Measurements from ENCODE around the gene DEPDC1B. TPM values are rescaled to one million over a fixed set of nuclear protein-coding genes. Genes with fewer than 3 reads are reported as not detected.

DEPDC1B gene
- total and polyA plus RNA-seq, 2 of the 8 experiments (the other 6 are each of a cell fraction or from before 2014, with no cell fraction given) = 30.8 to 67.4 TPM

DNA sequence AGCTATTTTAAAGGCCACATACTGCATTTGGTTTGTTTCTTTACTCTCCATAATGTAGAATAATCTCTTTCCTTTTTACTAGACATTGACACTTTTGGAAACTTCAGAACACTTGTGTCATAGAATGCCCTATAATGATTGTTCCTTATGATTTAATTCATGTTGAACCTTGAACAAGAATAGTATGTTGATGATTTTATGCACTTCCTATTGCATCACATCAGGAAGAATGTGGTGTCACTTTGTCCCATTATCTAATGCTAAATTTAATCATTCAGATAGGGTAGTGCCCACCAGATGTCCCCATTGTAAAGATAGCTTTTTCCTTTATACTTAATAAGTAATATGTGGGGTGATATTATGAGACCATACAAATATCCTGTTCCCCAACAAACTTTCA lies 19.4 kb upstream of the DEPDC1B start:
- Histone ChIP-seq H3K56ac (replicated peaks; ENCODE audit: insufficient read length, low read depth, low read length) (no peak overlapping the region), H4K20me1 (replicated peaks in 1 of 2; ENCODE audit: control insufficient read depth in 1 of 2, insufficient read depth in 2 of 2, low read length in 2 of 2) (no peaks in the 10 kb centered on the region), H2BK20ac (ENCODE audit: low read length) (no peak overlapping the region), H3K23me2 (ENCODE audit: low read depth, low read length) (no peaks in the 10 kb centered on the region), H2BK5ac (ENCODE audit: low read depth, low read length) (no peak overlapping the region), H3K4me1 (replicated peaks in 1 of 4; ENCODE audit: control insufficient read depth in 3 of 4, insufficient read depth in 4 of 4, low read length in 3 of 4) (no peaks in the 10 kb centered on the region), H4K5ac (ENCODE audit: insufficient read length, low read depth, low read length) (no peak overlapping the region), H3K79me2 (ENCODE audit: control insufficient read depth in 1 of 2, insufficient read depth in 2 of 2, low read length in 2 of 2) (no peaks in the 10 kb centered on the region), H2AK5ac (ENCODE audit: low read depth, low read length) (no peak overlapping the region), H4K91ac (replicated peaks; ENCODE audit: insufficient read length, low read length) (no peak overlapping the region), H3K4me2 (ENCODE audit: insufficient read depth in 1 of 2, low read depth in 2 of 2, low read length in 2 of 2) (no peak overlapping the region), H2BK15ac (ENCODE audit: low read length) (no peak overlapping the region), H2BK120ac (replicated peaks; ENCODE audit: low read depth, low read length) (no peak overlapping the region), H3K27me3 (replicated peaks in 1 of 4; ENCODE audit: control insufficient read depth in 3 of 4, extremely low read depth in 1 of 4, insufficient read depth in 3 of 4, low read length in 3 of 4) (no peaks in the 10 kb centered on the region), H3K23ac (ENCODE audit: insufficient read length) (no peak overlapping the region), H4K8ac (ENCODE audit: extremely low read depth, insufficient read depth, low read length) (no peak overlapping the region), H3K27ac (ENCODE audit: low read depth, low read length) (no peak overlapping the region), H3K79me1 (ENCODE audit: low read depth, low read length) (no peaks in the 10 kb centered on the region), H2BK12ac (ENCODE audit: low read depth, low read length) (no peak overlapping the region), H3K14ac (ENCODE audit: insufficient read length) (no peak overlapping the region), H3K4me3 (ENCODE audit: extremely low read depth in 1 of 4, insufficient read depth in 2 of 4, low read depth in 3 of 4, low read length in 4 of 4) (no peak overlapping the region), H3K9ac (replicated peaks in 1 of 4; ENCODE audit: extremely low read depth in 1 of 4, low read depth in 3 of 4, low read length in 3 of 4) (no peak overlapping the region), H3K9me3 (ENCODE audit: insufficient read depth in 2 of 2, low read depth in 1 of 2, low read length in 1 of 2) (no peaks in the 10 kb centered on the region), H2AFZ (ENCODE audit: low read length) (no peak overlapping the region), H3K4ac (replicated peaks; ENCODE audit: insufficient read length, low read depth, low read length) (no peak overlapping the region), H3K18ac (ENCODE audit: extremely low read depth, low read length) (no peak overlapping the region), H3K36me3 (ENCODE audit: control insufficient read depth in 2 of 4, insufficient read depth in 4 of 4, low read length in 3 of 4) (no peaks in the 10 kb centered on the region)
- FAIRE-seq (no peak), DNase-seq (ENCODE audit: low read depth in 1 of 2, low spot score in 2 of 2) (no peak)
- ChIA-PET CTCF (ENCODE audit: partially characterized antibody) (interaction anchor here (1.0 to 2.1 kb wide), 8 partner anchors 9 to 153 kb away, joined by 3 to 9 read pairs (median 3); partner anchors contain the start of gene DEPDC1B), POLR2A (ENCODE audit: partially characterized antibody) (no interaction called here)
- TF ChIP-seq RXRA (IDR thresholded peaks at IDR 0.05; ENCODE audit: insufficient read depth, low read depth, low read length) (no peak), E2F6 (IDR thresholded peaks at IDR 0.05) (no peak)
- TF ChIP-seq, protein P1, sequence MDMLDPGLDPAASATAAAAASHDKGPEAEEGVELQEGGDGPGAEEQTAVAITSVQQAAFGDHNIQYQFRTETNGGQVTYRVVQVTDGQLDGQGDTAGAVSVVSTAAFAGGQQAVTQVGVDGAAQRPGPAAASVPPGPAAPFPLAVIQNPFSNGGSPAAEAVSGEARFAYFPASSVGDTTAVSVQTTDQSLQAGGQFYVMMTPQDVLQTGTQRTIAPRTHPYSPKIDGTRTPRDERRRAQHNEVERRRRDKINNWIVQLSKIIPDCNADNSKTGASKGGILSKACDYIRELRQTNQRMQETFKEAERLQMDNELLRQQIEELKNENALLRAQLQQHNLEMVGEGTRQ (IDR thresholded peaks at IDR 0.05; ENCODE audit: low read length) = no peak
- TF ChIP-seq, protein P2, sequence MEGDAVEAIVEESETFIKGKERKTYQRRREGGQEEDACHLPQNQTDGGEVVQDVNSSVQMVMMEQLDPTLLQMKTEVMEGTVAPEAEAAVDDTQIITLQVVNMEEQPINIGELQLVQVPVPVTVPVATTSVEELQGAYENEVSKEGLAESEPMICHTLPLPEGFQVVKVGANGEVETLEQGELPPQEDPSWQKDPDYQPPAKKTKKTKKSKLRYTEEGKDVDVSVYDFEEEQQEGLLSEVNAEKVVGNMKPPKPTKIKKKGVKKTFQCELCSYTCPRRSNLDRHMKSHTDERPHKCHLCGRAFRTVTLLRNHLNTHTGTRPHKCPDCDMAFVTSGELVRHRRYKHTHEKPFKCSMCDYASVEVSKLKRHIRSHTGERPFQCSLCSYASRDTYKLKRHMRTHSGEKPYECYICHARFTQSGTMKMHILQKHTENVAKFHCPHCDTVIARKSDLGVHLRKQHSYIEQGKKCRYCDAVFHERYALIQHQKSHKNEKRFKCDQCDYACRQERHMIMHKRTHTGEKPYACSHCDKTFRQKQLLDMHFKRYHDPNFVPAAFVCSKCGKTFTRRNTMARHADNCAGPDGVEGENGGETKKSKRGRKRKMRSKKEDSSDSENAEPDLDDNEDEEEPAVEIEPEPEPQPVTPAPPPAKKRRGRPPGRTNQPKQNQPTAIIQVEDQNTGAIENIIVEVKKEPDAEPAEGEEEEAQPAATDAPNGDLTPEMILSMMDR (IDR thresholded peaks at IDR 0.05; ENCODE audit: control extremely low read depth in 1 of 3, insufficient read depth in 1 of 3, low read depth in 1 of 3, low read length in 3 of 3) = no peak

Data from H1 (cell line).